ENCODE measurements around the gene IRGC.

The IRGC gene

DNA sequence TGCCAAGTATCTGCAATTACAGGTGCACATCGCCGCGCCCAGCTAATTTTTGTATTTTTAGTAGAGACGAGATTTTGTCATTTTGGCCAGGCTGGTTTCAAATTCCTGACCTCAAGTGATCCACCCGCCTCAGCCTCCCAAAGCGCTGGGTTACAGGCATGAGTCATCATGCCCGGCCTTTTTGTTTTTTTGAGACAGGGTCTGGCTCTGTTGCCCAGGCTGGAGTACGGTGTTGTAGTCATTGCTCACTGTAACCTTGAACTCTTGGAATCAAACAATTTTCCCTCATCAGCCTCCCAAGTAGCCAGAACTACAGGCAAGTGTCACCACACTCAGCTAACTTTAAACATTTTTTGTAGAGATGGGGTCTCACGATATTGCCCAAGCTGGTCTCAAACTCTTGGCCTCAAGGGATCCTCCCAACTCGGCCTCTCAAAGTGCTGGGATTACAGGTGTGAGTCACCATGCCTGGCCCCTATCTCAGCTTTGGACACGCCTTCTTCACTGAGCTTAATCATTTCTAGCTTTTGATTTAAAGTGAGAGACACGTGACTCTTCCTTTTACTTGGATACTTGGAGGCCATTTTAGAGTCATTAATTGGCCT is 4.0 kb upstream of the IRGC start:
- no peak for TF ChIP-seq CTCF (conservative IDR thresholded peaks at IDR 0.05; ENCODE audit: low read depth, low read length)
- no peak overlapping the region for H3K4me3 ChIP-seq (ENCODE audit: low read depth, low read length)
- no peak for DNase-seq (ENCODE audit: low read depth)

DNA sequence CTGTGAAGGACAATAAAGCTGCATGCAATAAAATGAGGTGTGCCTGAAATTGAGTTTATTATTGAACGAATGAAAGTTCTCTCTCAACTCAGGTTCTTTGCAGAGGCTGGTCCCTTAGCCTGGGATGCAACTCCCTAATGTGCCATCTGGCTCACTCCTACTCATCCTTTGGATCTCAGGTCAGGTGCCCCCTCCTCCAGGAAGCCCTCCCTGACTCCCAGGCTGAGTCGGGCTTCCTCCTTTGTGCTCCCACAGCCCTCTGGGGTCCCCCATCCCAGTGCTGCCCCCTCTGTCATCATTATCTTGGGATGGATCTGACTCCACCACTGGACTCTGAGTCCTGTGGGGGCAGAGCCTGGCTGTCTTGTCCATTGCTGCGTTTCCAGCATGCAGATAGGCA is 2.7 kb upstream of the IRGC start:
- no peak for DNase-seq (ENCODE audit: low read depth)
- no peak overlapping the region for H3K4me3 ChIP-seq (ENCODE audit: low read depth, low read length)
- no peak for TF ChIP-seq CTCF (conservative IDR thresholded peaks at IDR 0.05; ENCODE audit: low read depth, low read length)

DNA sequence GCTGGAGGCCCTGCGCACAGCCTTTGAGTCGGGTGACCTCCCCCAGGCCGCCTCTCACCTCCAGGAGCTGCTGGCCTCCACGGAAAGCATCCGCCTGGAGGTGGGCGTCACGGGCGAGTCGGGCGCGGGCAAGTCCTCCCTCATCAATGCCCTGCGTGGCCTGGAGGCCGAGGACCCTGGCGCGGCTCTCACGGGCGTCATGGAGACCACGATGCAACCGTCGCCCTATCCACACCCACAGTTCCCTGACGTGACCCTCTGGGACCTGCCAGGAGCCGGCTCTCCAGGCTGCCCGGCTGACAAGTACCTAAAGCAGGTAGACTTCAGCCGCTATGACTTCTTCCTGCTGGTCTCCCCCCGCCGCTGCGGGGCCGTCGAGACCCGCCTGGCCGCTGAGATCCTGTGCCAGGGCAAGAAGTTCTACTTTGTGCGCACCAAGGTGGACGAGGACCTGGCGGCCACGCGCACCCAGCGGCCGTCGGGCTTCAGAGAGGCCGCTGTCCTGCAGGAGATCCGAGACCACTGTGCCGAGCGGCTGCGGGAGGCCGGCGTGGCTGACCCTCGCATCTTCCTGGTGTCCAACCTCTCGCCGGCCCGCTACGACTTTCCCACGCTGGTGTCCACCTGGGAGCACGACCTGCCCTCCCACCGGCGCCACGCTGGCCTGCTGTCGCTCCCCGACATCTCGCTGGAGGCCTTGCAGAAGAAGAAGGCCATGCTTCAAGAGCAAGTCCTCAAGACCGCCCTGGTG is 2.9 kb downstream of the IRGC start:
- TF ChIP-seq CTCF (conservative IDR thresholded peaks at IDR 0.05; ENCODE audit: low read depth, low read length): no peak
- no peak for DNase-seq (ENCODE audit: low read depth)

GRCh38 chr19:43719378-43719868 is 3.5 kb downstream of the IRGC start:
- no peak overlapping the region for H3K4me3 ChIP-seq (ENCODE audit: low read depth, low read length)
- DNase-seq (ENCODE audit: low read depth): no peak
- no peak for TF ChIP-seq CTCF (conservative IDR thresholded peaks at IDR 0.05; ENCODE audit: low read depth, low read length)

More for the DNA sequence above, 2.9 kb downstream of the IRGC start:
- H3K4me3 ChIP-seq (ENCODE audit: low read depth, low read length): no peak overlapping the region

GRCh38 chr19:43719918-43720317 is 4.0 kb downstream of the IRGC start:
- H3K4me3 ChIP-seq (ENCODE audit: low read depth, low read length): no peak overlapping the region
- TF ChIP-seq CTCF (conservative IDR thresholded peaks at IDR 0.05; ENCODE audit: low read depth, low read length): no peak
- no peak for DNase-seq (ENCODE audit: low read depth)

- TF ChIP-seq CTCF (conservative IDR thresholded peaks at IDR 0.05; ENCODE audit: low read depth, low read length): no peak
- no peak for DNase-seq (ENCODE audit: low read depth)
- H3K4me3 ChIP-seq (ENCODE audit: low read depth, low read length): no peak overlapping the region
Measured at GRCh38 chr19:43720936-43721335, 5.1 kb downstream of the IRGC start.

Data from choroid plexus epithelial cell (primary cell).